Esophagus muscularis mucosa (tissue), 4 donors: Measurements from ENCODE around the gene NPHP1. TPM values are rescaled to one million over a fixed set of nuclear protein-coding genes. Genes with fewer than 3 reads are reported as not detected.
A peak's percentile ranks its signal among the peaks of the same experiment; 100 is the strongest.
"Not testable (repeated sequence)": the region's sequence is repeated elsewhere in the genome, so short reads cannot be mapped to it uniquely, and the experiment has no call there.

Source experiments
- DNase-seq: peaks from one replicate; pipeline ENCODE4 v3.0.0-alpha.2; 2017; ENCODE audit errors: extremely low spot score
- H3K27ac ChIP-seq, 4 donors: fragments of 200-600 bp; sonication (generic); replicated peaks in 1 of 4; 1 replicate in 3 of 4; 2 replicates in 1 of 4; pipeline ENCODE4 v1.5.1; 2016 to 2019; ENCODE audit warnings: mild to moderate bottlenecking in 1 of 4
- H3K27me3 ChIP-seq, 4 donors: fragments of 200-600 bp; sonication (generic); one replicate each; pipeline versions ENCODE4 v1.5.1 to v1.6.0; 2016 to 2019
- H3K36me3 ChIP-seq, 4 donors: fragments of 200-600 bp; sonication (generic); one replicate each; pipeline ENCODE4 v1.5.1; 2016 to 2019
- H3K4me1 ChIP-seq, 4 donors: fragments of 200-600 bp; sonication (generic); one replicate each; pipeline ENCODE4 v1.5.1; 2016 to 2019
- H3K4me3 ChIP-seq, 4 donors: fragments of 200-600 bp; sonication (generic); 1 replicate in 2 of 4; 2 replicates in 2 of 4; pipeline ENCODE4 v1.5.1; 2016 to 2019; ENCODE audit warnings: mild to moderate bottlenecking in 4 of 4, moderate library complexity in 1 of 4
- H3K9me3 ChIP-seq, 4 donors: fragments of 200-600 bp; sonication (generic); 1 replicate in 3 of 4; 2 replicates in 1 of 4; pipeline ENCODE4 v1.5.1; 2016 to 2019
- CTCF ChIP-seq, 3 experiments: fragments of 200-600 bp in 2 of 3; fragments of 450-650 bp in 1 of 3; sonication (generic) in 2 of 3; IDR thresholded peaks; one replicate each; pipeline ENCODE4 v1.5.1; 2017 to 2019; ENCODE audit warnings: antibody characterized with exemption in 3 of 3, mild to moderate bottlenecking in 2 of 3, moderate library complexity in 1 of 3
- EP300 ChIP-seq: sonication (generic); formaldehyde crosslinking; IDR thresholded peaks from one replicate; pipeline ENCODE4 v1.6.1; 2017; ENCODE audit warnings: antibody characterized with exemption
- POLR2A ChIP-seq: fragments of 450-650 bp; IDR thresholded peaks from one replicate; pipeline ENCODE4 v1.6.1; 2017; ENCODE audit warnings: antibody characterized with exemption, moderate library complexity, mild to moderate bottlenecking, low read depth
- POLR2AphosphoS5 ChIP-seq, 2 donors: sonication (generic); formaldehyde crosslinking; IDR thresholded peaks; one replicate each; pipeline ENCODE4 v1.6.1; 2017; ENCODE audit warnings: antibody characterized with exemption in 2 of 2
- WGBS: methylation state at CpG from one replicate; pipeline ENCODE4 v1.1.5; 2018; 5-methylcytosine and 5-hydroxymethylcytosine counted together
- intact Hi-C: fragments of 100-400 bp; cut with DNase I; formaldehyde crosslinking; loops from one replicate; pipeline ENCODE4 v1.15.1; 2023
- total RNA-seq, 4 donors: library from RNA; depleted of rRNA; stranded (reverse); fragments of >200 nt; gene quantifications; one replicate each; pipeline versions ENCODE4 v1.1.0 to v1.2.1, GENCODE V29; 2016

NPHP1 gene
- total RNA-seq, 4 donors from 2014 or later = 6.3 to 9.7 (median 7.3) TPM

- Histone ChIP-seq H3K27ac (no peak overlapping the region), H3K4me1 (peaks cover 4 to 7% (median 6%) of the 10 kb centered on the region in 4 donors), H3K9me3 (no peaks in the 10 kb centered on the region), H3K27me3 (peaks cover 0 to 20% (median 0%) of the 10 kb centered on the region in 4 donors), H3K36me3 (peaks cover 0 to under 1% (median under 1%) of the 10 kb centered on the region in 4 donors), H3K4me3 (no peak overlapping the region)
- 52% methylated on average over 3 of the region's 3 CpGs for WGBS
- TF ChIP-seq POLR2A (no peak), EP300 (no peak), CTCF (IDR thresholded peaks at IDR 0.05) (no peak), POLR2AphosphoS5 (IDR thresholded peaks at IDR 0.05) (no peak)
- intact Hi-C loops = no loop called here
- no peak for DNase-seq
Observed at GRCh38 chr2:110216199-110216598, 11.4 kb upstream of the NPHP1 start.

- DNase-seq = no peak
- peaks cover 0 to 20% (median 0%) of the 10 kb centered on the region in 4 donors for H3K27me3 ChIP-seq
- WGBS = 78% methylated on average over 4 of the region's 4 CpGs
- H3K9me3 ChIP-seq = no peaks in the 10 kb centered on the region
- H3K27ac ChIP-seq = no peak overlapping the region
- peaks cover 0 to 6% (median 4%) of the 10 kb centered on the region in 4 donors for H3K36me3 ChIP-seq
- TF ChIP-seq POLR2A (no peak), EP300 (no peak), CTCF (IDR thresholded peaks at IDR 0.05) (no peak), POLR2AphosphoS5 (IDR thresholded peaks at IDR 0.05) (no peak)
- H3K4me1 ChIP-seq = peaks cover 10 to 13% (median 12%) of the 10 kb centered on the region in 4 donors
- no peak overlapping the region for H3K4me3 ChIP-seq
- intact Hi-C loops = no loop called here
Observed at GRCh38 chr2:110215566-110216158, 10.8 kb upstream of the NPHP1 start.

GRCh38 chr2:110215091-110215490, 10.3 kb upstream of the NPHP1 start:
- Histone ChIP-seq H3K27me3 (peaks cover 0 to 20% (median 0%) of the 10 kb centered on the region in 4 donors), H3K9me3 (no peaks in the 10 kb centered on the region), H3K27ac (no peak overlapping the region), H3K4me3 (no peak overlapping the region), H3K36me3 (peaks cover 0 to 12% (median 10%) of the 10 kb centered on the region in 4 donors), H3K4me1 (peaks cover 13 to 18% (median 14%) of the 10 kb centered on the region in 4 donors)
- no peak for DNase-seq
- 69% methylated on average over 2 of the region's 2 CpGs for WGBS
- intact Hi-C loops = no loop called here
- TF ChIP-seq CTCF (IDR thresholded peaks at IDR 0.05) (no peak), POLR2AphosphoS5 (IDR thresholded peaks at IDR 0.05) (no peak), EP300 (no peak), POLR2A (no peak)

- 81% methylated on average over 3 of the region's 3 CpGs for WGBS
- H3K27ac ChIP-seq, H3K4me3 ChIP-seq, intact Hi-C loops, H3K9me3 ChIP-seq, DNase-seq: not testable (repeated sequence)
- peaks cover 0 to 25% (median 21%) of the 10 kb centered on the region in 4 donors for H3K36me3 ChIP-seq
- peaks cover 13 to 20% (median 14%) of the 10 kb centered on the region in 4 donors for H3K4me1 ChIP-seq
- H3K27me3 ChIP-seq = peaks cover 0 to 11% (median 0%) of the 10 kb centered on the region in 4 donors
Observed at GRCh38 chr2:110213522-110213921, 8.7 kb upstream of the NPHP1 start.

DNA sequence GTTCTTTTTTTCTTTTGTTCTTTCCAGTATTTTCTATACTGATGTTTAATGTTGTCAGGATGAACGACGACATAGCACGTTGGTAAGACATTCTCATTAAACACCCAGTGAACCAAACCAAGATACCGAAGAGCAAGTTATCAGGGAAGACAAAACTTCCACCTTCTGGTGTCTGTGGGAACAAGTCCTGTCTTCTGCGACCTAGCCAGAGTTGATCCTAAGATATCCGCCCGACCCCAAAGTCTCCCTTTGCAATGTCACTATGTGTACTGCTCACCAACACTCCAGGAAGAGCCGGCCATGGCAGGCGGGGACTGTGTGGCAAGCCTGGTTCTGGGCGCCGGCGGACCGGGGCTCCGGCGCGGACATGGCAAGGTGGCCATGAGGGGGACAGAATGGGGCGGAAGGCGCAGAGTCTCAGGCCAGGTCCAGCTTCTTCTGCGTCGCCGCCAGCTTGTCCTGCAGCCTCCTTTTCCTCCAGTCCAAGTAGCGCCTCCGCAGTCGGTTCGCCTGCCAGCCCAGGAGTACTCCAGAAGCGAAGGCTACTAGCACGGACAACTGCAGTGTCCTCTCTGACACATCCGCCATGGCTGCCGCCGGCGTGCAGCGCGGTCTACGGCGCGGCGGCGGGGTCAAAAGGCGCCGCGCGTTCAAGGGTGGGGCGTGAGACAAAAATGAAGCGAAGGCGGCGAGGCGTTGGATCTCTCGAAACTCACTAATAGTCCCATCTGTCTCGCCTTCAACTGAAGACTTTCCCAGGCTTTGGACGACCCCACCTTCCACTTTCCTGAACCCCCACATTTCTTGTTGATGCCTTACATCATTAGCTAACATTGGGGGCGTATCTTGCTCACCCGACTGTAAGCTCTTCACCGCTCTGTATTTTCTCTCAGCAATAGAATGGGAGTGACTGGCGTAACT, 7.4 kb upstream of the NPHP1 start, which contains the start of gene MTLN:
Gene MTLN, minus strand, starts transcription at position 610 of the 921 bp plus-strand sequence. Its CDS starts 22 bp downstream, at position 588.
- Histone ChIP-seq H3K27me3 (peaks cover 0 to 5% (median 0%) of the 10 kb centered on the region in 4 donors), H3K36me3 (peaks cover 0 to 25% (median 21%) of the 10 kb centered on the region in 4 donors), H3K9me3 (no peaks in the 10 kb centered on the region), H3K4me3 (peak within 1 kb of the TSS; percentile 68 to 75 (median 70)), H3K27ac (peak within 1 kb of the TSS; percentile 81 to 83 (median 82)), H3K4me1 (peaks cover 13 to 20% (median 14%) of the 10 kb centered on the region in 4 donors)
- intact Hi-C loops = no loop called here
- no peak for DNase-seq
- TF ChIP-seq EP300 (no peak), CTCF (IDR thresholded peaks at IDR 0.05) (no peak), POLR2A (peak; percentile 71), POLR2AphosphoS5 (IDR thresholded peaks at IDR 0.05) (peak; percentile 90 to 97)
- WGBS = 7% methylated on average over 45 of the region's 54 CpGs
